ENCODE results near the gene PLEKHA7.

GRCh38 chr11:16985297-16985696 is 28.9 kb downstream of the PLEKHA7 start:
- no peak for TF ChIP-seq POLR2A (IDR thresholded peaks at IDR 0.05; ENCODE audit: low read length)
- TF ChIP-seq GATA1 (IDR thresholded peaks at IDR 0.05; ENCODE audit: low read depth, low read length): no peak
